Ectodermal cell (in vitro differentiated cells): ENCODE results near the gene CDHR1.

Experiments used
- H3K27ac ChIP-seq: 2 replicates; pipeline ENCODE4 v1.7.0; 2013; ENCODE audit warnings: mild to moderate bottlenecking, low read depth, low read length; ENCODE audit not compliant: insufficient read depth, poor library complexity, severe bottlenecking
- H3K27me3 ChIP-seq: 2 replicates; pipeline ENCODE4 v1.7.0; 2013; ENCODE audit warnings: mild to moderate bottlenecking, low read length; ENCODE audit not compliant: insufficient read depth, control insufficient read depth, poor library complexity, severe bottlenecking
- H3K36me3 ChIP-seq: one replicate; pipeline ENCODE4 v1.7.0; 2013; ENCODE audit warnings: low read length; ENCODE audit not compliant: control insufficient read depth, insufficient read depth
- H3K4me1 ChIP-seq: one replicate; pipeline ENCODE4 v1.7.0; 2013; ENCODE audit warnings: low read length; ENCODE audit not compliant: control insufficient read depth, insufficient read depth
- H3K4me3 ChIP-seq: 2 replicates; pipeline ENCODE4 v1.7.0; 2013; ENCODE audit warnings: low read depth, low read length, control low read depth; ENCODE audit not compliant: insufficient read depth
- H3K9me3 ChIP-seq: 2 replicates; pipeline ENCODE4 v1.7.0; 2013; ENCODE audit warnings: mild to moderate bottlenecking, low read length, moderate library complexity; ENCODE audit not compliant: control insufficient read depth
- WGBS, 2 experiments: methylation state at CpG; one replicate each; pipeline ENCODE4 v1.1.7; 2013; ENCODE audit warnings: missing lambda C conversion rate in 2 of 2; 5-methylcytosine and 5-hydroxymethylcytosine counted together

Gene CDHR1

DNA sequence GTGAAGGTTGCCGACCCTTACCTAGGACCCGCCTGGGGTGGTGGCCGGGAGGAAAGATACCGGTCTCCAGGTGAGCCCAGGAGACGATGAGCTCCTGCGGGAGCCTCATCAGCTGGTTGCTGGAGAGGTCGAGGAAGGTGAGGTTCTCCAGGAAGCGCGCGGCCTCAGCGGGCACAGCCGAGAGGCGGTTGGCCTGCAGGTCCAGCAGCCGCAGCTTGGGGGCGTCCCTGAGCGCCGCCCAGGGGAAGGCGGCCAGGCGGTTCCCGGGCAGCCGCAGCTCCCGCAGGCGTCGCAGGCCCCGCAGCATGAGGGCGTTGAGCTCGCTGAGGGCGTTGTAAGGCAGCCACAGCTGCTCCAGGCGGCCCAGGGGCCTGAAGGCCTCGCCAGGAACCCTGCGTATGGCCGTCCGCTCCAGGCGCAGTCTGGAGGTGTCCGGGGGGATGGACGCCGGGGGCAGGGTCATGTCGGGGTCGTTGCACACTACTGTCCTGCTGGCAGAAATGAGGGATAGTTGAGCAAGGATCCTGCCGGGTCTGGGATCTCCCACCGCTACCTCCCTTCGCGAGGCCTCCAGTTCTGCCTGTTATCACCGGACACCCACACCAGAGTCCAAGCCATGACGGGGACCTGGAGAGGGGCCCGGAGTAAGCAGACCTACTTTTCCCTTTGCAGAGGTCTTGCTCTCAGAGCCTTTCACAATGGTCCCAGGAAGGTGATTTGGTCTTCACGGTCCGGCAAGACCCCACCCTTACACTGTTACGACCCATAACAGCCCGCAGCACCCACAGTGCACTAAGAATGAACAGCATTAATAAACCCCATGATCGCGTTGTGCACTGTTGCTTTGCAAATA, 43.1 kb downstream of the CDHR1 start:
- Histone ChIP-seq H3K27me3 (no peaks in the 10 kb centered on the region), H3K4me3 (no peak overlapping the region), H3K4me1 (no peaks in the 10 kb centered on the region), H3K27ac (no peak overlapping the region), H3K9me3 (no peaks in the 10 kb centered on the region), H3K36me3 (no peaks in the 10 kb centered on the region)
- 67 to 71% methylated on average over 52 of the region's 52 CpGs for WGBS, 2 experiments

GRCh38 chr10:84238909-84239308, 44.6 kb downstream of the CDHR1 start:
- H3K27ac ChIP-seq = no peak overlapping the region
- H3K27me3 ChIP-seq = no peaks in the 10 kb centered on the region
- WGBS, 2 experiments = 92 to 98% methylated on average over 2 to 3 of the region's 3 CpGs
- no peaks in the 10 kb centered on the region for H3K4me1 ChIP-seq
- no peaks in the 10 kb centered on the region for H3K9me3 ChIP-seq
- no peaks in the 10 kb centered on the region for H3K36me3 ChIP-seq
- H3K4me3 ChIP-seq = no peak overlapping the region

- Histone ChIP-seq H3K27me3 (no peaks in the 10 kb centered on the region), H3K4me3 (no peak within 1 kb of the TSS)
- WGBS, 2 experiments = 90 to 92% methylated on average over 13 of the region's 13 CpGs
Measured at GRCh38 chr10:84241185-84241790, 47.0 kb downstream of the CDHR1 start, which contains the start of gene LRIT1. LRIT1 (minus strand) TSS chr10:84241546; CDS start chr10:84241439, 107 bp downstream.

DNA sequence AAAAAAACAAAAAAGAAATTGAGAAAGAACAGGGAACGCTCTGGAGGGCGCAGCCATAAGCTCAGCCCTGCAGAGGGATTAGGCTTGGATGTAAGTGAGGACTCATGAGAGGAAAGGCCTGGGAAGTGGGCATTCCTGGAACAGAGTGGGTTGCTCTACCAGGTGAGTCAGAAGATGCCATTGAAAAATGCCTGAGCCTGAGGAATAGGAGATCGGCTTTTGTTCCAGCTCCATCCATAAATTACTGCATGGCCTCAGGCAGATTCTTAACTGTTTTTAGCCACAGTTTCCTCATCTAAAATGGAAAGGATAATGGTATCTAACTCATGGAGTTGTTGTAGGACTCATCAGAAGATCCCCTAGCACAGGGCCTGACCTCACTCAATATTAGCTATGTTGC, 49.4 kb downstream of the CDHR1 start:
- peaks cover 15% of the 10 kb centered on the region for H3K4me1 ChIP-seq
- no peaks in the 10 kb centered on the region for H3K36me3 ChIP-seq
- 91 to 94% methylated on average over 3 of the region's 3 CpGs for WGBS, 2 experiments
- no peaks in the 10 kb centered on the region for H3K27me3 ChIP-seq
- H3K9me3 ChIP-seq = no peaks in the 10 kb centered on the region
- no peak overlapping the region for H3K27ac ChIP-seq
- no peak overlapping the region for H3K4me3 ChIP-seq

More at GRCh38 chr10:84241185-84241790, 47.0 kb downstream of the CDHR1 start, which contains the start of gene LRIT1:
- H3K9me3 ChIP-seq = no peaks in the 10 kb centered on the region
- H3K36me3 ChIP-seq = no peaks in the 10 kb centered on the region
- no peak within 1 kb of the TSS for H3K27ac ChIP-seq
- H3K4me1 ChIP-seq = peaks cover 15% of the 10 kb centered on the region

- H3K36me3 ChIP-seq = no peaks in the 10 kb centered on the region
- H3K4me3 ChIP-seq = no peak within 1 kb of the TSS
- H3K27me3 ChIP-seq = no peaks in the 10 kb centered on the region
- WGBS, 2 experiments = 65 to 67% methylated on average over 9 of the region's 9 CpGs
- H3K9me3 ChIP-seq = no peaks in the 10 kb centered on the region
- peak within 1 kb of the TSS; percentile 8 for H3K27ac ChIP-seq
- H3K4me1 ChIP-seq = peaks cover 15% of the 10 kb centered on the region
Measured at GRCh38 chr10:84244651-84245270, 50.4 kb downstream of the CDHR1 start, which contains the start of gene RGR. RGR (plus strand) TSS chr10:84245053; CDS start chr10:84245091, 38 bp downstream.

DNA sequence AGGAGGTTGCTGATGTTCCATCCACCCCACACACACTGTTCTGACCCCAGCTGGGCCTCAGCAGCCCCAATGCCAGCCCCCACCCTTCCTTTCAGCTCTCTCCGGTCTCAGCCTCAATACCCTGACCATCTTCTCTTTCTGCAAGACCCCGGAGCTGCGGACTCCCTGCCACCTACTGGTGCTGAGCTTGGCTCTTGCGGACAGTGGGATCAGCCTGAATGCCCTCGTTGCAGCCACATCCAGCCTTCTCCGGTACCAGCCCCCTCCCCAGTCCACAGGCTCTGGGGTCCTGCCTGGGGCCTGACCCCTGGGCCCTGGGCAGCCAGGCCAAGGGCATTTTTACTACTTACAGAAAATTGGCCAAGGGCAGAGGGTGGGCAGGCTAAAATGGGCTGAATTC, 53.2 kb downstream of the CDHR1 start:
- Histone ChIP-seq H3K9me3 (no peaks in the 10 kb centered on the region), H3K27me3 (no peaks in the 10 kb centered on the region)
- 86 to 89% methylated on average over 6 of the region's 6 CpGs for WGBS, 2 experiments

GRCh38 chr10:84248794-84249193, 54.5 kb downstream of the CDHR1 start:
- Histone ChIP-seq H3K9me3 (no peaks in the 10 kb centered on the region), H3K27ac (no peak overlapping the region), H3K36me3 (no peaks in the 10 kb centered on the region), H3K27me3 (no peaks in the 10 kb centered on the region), H3K4me1 (peaks cover 15% of the 10 kb centered on the region), H3K4me3 (no peak overlapping the region)
- WGBS, 2 experiments = 90 to 95% methylated on average over 12 of the region's 12 CpGs

More for the DNA sequence above, 53.2 kb downstream of the CDHR1 start:
- Histone ChIP-seq H3K4me1 (peaks cover 15% of the 10 kb centered on the region), H3K4me3 (no peak overlapping the region), H3K27ac (no peak overlapping the region), H3K36me3 (no peaks in the 10 kb centered on the region)

DNA sequence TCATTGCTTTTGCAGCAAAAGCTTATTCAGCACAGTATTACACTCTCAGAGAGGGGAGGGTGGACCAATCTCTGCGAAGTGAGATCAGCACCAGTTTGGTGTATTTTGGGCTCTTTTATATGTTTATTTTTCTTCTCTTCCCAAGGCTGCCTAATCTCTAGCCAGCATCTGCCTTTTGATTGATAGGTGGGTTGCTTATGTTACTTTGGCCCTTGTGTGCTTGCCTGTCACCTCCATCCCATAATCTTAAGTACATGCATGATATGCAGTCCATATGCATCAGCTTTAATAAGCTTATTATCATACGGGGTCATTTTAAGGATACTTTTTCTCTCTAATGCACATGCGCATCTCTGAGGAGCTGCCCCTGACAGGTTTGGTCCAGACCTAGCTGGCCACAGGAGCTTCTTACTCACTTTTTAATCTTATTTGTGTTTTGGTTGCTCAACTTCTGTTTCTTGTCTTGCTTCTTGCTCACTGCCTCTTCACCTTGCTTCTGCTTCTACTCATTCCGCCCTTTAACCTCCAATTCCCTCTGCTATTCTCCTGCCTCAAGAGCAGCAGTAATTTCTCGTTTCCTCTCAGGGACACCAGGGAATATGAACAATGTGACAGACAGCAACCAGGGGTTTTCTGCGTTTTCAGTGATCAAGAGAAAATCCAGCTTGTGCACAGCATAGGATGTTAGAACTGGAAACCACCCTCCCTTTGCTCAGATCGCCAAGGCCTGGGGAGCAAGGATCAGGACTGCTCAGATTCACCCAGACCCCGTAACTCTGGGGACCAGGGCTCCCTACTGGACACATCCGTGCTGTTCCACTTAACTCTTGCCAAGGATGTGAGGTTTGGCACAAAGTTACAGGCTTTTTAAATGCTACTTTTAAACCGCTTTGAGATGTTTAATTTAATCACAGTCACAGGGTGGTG, 60.5 kb downstream of the CDHR1 start:
- Histone ChIP-seq H3K27ac (no peak overlapping the region), H3K4me3 (no peak overlapping the region), H3K9me3 (no peaks in the 10 kb centered on the region), H3K27me3 (no peaks in the 10 kb centered on the region), H3K4me1 (no peaks in the 10 kb centered on the region), H3K36me3 (no peaks in the 10 kb centered on the region)
- WGBS, 2 experiments = 89 to 90% methylated on average over 10 of the region's 10 CpGs

GRCh38 chr10:84256510-84257342, 62.4 kb downstream of the CDHR1 start:
- Histone ChIP-seq H3K4me1 (no peaks in the 10 kb centered on the region), H3K36me3 (no peaks in the 10 kb centered on the region), H3K4me3 (no peak overlapping the region), H3K27me3 (no peaks in the 10 kb centered on the region), H3K27ac (no peak overlapping the region), H3K9me3 (no peaks in the 10 kb centered on the region)
- 62% methylated on average over 35 of the region's 35 CpGs for WGBS, 2 experiments
